GM18517 (cell line): ENCODE data around the gene SLIT3.
A peak's percentile ranks its signal among the peaks of the same experiment; 100 is the strongest.
"Not testable (repeated sequence)": the region's sequence is repeated elsewhere in the genome, so short reads cannot be mapped to it uniquely, and the experiment has no call there.

Source experiments
- ATAC-seq: cut with Tn5 transposase; IDR thresholded peaks from one replicate; pipeline ENCODE4 v1.9.1; 2021; ENCODE audit warnings: mild to moderate bottlenecking, moderate library complexity; ENCODE audit not compliant: unreplicated experiment

Gene SLIT3

DNA sequence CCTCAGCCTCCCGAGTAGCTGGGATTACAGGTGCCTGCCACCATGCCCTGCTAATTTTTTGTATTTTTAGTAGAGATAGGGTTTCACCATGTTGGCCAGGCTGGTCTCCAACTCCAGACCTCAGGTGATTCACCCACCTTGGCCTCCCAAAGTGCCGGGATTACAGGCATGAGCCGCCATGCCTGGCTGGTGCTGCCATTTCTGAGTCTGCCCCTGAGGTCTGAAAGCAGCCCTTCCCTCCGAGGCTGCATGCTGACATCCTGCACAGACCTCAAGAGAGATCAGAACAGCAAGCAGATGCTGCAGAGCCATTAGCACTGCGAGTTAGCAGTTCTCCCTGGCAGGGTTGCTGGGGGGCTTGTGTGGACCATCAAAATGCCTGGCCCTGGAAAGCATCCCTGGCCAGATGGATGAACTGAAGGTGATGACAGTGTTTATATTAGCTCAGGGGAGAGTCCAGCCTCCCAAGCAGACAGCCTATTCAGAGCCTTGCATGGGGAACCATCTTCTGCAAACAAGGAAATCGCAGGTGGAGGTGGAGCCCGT is 545.3 kb downstream of the SLIT3 start:
- no peak for ATAC-seq

DNA sequence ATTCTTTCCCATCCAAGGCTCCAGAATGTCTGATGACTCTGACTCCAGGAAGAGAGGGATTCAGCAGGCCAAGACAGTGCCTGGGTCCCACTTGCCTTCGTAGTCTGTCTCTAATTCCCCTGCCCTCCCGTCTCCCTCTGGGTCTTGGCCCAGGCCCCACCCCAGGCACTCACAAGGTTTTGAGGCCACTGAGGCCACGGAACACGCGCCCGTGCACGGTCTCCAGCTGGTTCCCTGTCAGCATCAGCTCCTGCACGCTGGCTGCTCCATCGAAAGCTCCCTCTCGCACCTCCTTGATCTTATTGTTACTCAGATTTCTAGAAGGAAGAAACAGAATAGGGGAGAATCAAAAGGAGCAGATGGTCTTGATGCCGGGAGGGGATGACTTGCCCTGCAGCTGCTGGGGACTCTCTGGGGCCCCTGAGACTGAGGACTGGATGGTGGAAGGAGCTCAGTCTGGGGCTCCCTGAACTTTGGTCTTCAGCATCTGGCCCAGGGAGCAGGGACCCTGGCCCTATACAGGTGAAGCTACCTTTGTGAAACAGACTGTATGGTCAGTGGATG is 547.2 kb downstream of the SLIT3 start:
- ATAC-seq: no peak

DNA sequence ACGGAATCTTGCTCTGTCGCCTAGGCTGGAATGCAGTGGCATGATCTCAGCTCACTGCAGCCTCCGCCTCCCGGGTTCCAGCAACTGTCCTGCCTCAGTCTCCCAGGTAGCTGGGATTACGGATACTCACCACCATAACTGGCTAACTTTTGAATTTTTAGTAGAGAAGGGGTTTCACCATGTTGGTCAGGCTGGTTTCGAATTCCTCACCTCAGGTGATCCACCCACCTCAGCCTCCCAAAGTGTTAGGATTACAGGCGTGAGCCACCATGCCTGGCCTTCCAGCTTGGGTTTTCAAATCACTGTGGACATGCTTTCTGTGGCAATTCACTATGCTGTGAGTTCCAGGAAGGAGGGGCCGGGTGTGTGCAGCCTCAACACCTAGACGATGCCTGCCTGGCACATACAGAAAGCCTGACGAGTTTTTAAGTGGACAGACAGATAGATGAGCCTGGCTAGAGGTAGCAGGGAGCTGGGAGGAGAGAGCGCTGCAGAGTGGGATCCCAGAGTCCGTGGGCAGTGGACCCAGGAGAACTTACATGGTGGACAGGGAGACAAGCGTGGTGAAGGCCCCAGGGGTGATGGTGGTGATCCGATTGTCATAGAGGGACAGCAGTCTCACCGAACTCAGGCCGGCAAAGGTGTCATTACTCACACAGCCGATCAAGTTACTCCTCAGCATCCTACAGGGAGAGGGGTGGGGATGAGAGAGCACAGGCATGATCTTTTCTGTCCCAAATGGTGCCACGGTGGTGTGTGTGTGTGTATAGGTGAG is 548.3 kb downstream of the SLIT3 start:
- ATAC-seq: no peak

GRCh38 chr5:168752012-168752411 is 548.9 kb downstream of the SLIT3 start:
- no peak for ATAC-seq

DNA sequence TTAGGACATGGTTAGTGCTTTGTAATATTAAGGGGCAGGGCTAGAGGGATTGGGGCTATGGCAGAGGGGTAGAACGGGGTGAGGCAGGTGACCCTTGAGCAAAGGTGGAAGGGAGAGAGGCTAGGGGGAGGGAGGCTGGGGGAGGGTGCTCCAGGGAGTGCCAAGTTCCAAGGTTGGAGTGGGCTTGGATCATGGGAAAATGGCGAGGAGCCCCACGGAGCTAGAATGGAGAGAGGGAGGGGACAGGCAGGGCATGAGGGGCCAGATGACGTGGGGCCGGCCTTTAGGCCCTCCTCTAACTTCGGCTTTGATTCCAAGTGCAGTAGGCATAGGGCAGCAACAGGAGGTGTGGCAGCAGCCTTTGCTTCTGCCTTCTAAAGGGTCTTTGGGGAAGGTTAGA is 550.0 kb downstream of the SLIT3 start:
- no peak for ATAC-seq

- ATAC-seq: no peak
These were observed 551.4 kb downstream of the SLIT3 start for GRCh38 chr5:168749391-168750100.

GRCh38 chr5:168747987-168748777 is 552.8 kb downstream of the SLIT3 start:
- no peak for ATAC-seq

DNA sequence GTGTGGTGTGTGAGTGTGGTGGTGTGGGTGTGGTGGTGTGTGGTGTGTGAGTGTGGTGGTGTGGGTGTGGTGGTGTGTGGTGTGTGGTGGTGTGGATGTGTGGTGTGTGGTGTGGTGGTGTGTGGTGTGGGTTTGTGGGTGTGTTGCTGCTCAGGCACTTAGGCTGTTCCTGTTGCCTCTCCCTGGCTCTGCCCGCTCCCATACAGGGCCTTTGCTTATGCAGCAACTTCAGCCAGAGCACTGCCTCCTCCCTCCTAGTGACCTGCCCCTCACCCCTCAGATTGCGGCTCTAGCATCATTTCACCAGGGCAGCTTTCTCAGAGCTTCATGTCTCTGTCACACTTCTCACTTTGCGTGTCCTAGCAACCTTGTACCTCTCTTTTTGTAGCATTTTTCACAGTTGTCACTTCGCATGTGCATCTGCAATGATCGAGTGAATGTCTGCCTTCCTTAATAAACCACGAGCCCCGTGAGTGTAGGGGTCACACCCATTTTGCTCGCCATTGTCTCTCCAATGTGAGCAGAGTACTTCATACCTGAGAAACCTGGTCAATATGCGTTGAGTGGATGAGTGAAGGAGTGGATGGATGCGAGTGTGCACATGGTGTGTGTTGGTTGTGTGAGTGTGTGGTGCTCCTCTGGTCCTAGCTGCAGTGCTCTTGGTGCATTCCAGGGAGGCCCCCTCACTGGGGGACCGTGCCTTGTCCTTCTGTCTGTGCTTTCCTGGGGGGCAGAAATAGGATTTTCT is 553.9 kb downstream of the SLIT3 start:
- ATAC-seq: no peak

GRCh38 chr5:168746126-168746892 is 554.6 kb downstream of the SLIT3 start:
- not testable (repeated sequence) for ATAC-seq

DNA sequence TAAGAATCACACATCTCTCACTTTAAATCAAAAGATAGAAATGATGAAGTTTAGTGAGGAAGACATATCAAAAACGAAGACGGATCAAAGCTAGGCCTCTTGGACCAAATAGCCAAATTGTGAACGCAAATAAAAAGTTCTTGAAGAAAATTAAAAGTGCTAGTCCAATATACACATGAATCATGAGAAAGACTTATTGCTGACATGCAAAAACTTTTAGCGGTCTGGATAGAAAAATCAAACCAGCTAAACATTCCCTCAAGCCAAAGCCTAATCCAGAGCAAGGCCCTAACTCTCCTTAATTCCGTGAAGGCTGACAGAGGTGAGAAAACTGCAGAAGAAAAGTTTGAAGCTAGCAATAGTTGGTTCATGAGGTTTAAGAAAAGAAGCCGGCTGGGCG is 557.3 kb downstream of the SLIT3 start:
- ATAC-seq: no peak

GRCh38 chr5:168742311-168742710 is 558.6 kb downstream of the SLIT3 start:
- ATAC-seq: not testable (repeated sequence)

- no peak for ATAC-seq
These were observed 560.1 kb downstream of the SLIT3 start for GRCh38 chr5:168740811-168741213.

GRCh38 chr5:168740092-168740800 is 560.7 kb downstream of the SLIT3 start:
- no peak for ATAC-seq

DNA sequence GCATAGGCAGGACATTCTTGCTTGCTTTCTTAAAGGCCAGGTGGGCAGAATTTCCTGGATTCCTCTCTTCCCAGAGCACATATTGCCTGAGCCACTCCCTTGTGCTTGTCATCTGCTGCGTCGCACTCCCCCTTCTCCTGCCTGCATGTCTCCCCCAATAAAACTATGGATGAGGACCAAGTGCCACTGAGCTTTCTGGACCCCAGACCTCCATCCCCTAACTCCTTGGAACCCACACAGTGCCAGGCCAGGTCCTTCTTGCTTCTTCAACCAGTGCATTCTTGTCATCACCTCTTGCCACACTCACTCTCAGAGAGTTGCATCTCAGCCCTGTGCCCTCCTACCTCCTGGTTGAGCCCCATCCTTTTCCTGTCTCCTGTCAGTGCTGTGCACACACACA is 563.9 kb downstream of the SLIT3 start:
- no peak for ATAC-seq

- ATAC-seq: no peak
These were observed 564.6 kb downstream of the SLIT3 start for GRCh38 chr5:168736281-168736831.

- ATAC-seq: peak; percentile 69
These were observed 566.2 kb downstream of the SLIT3 start for GRCh38 chr5:168734620-168735300.

DNA sequence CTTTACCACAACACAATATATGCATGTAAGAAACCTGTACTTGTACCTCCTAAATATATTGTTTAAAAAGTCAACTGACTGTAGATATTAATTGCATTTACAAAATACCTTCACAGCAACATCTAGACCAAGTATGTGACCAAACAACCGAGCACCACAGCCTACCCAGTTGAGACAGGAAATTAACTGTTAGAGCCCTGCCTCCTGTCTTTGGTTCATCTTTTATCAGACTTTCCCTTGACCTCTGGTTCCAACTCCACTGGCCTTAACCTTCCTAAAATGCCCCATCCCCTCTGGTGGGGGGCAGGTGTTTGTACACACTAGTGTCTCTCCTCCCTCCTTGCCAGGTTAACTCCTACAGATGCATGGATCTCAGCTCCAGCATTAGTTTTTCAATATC is 566.8 kb downstream of the SLIT3 start:
- ATAC-seq: peak; percentile 7
